ENCODE measurements around the gene WDR76.
A peak's percentile ranks its signal among the peaks of the same experiment; 100 is the strongest.

Gene WDR76

DNA sequence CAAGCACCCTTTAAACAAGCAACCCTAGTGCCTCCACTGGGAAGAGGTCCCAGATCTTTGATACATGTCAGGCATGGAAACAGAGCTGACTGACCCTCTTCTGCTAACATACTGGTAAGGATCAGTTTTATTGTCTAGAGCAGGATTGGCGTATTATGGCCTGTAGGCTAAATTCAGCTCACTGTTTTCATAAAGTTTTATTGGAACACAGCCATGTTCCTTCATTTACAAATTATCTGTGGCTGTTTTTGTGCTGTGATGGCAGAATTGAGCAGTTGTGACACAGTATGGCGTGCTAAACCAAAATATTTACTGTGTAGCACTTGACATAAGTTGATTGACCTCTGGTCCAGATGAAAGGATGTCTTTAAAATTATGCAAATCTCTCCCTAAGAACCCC is 45.0 kb downstream of the WDR76 start:
- Histone ChIP-seq H3K9me3 (ENCODE audit: insufficient read depth, low read length) (no peaks in the 10 kb centered on the region), H3K36me3 (ENCODE audit: insufficient read depth, insufficient read length, low read length) (peaks cover 13% of the 10 kb centered on the region), H3K4me3 (ENCODE audit: insufficient read length, low read depth) (no peak overlapping the region), H3K4me1 (ENCODE audit: insufficient read depth, insufficient read length) (no peaks in the 10 kb centered on the region), H3K9ac (ENCODE audit: insufficient read length, low read depth) (no peak overlapping the region), H3K27me3 (ENCODE audit: insufficient read depth, insufficient read length) (no peaks in the 10 kb centered on the region)
- no peak for TF ChIP-seq YY1 (IDR thresholded peaks at IDR 0.05; ENCODE audit: insufficient read depth, insufficient read length)
- TF ChIP-seq SUZ12 (IDR thresholded peaks at IDR 0.05; ENCODE audit: extremely low read depth, insufficient read depth, insufficient read length): no peak
- no peak for TF ChIP-seq ZNF274 (IDR thresholded peaks at IDR 0.05; ENCODE audit: low read depth, low read length)
- no peak for DNase-seq (ENCODE audit: low read depth, low spot score)

DNA sequence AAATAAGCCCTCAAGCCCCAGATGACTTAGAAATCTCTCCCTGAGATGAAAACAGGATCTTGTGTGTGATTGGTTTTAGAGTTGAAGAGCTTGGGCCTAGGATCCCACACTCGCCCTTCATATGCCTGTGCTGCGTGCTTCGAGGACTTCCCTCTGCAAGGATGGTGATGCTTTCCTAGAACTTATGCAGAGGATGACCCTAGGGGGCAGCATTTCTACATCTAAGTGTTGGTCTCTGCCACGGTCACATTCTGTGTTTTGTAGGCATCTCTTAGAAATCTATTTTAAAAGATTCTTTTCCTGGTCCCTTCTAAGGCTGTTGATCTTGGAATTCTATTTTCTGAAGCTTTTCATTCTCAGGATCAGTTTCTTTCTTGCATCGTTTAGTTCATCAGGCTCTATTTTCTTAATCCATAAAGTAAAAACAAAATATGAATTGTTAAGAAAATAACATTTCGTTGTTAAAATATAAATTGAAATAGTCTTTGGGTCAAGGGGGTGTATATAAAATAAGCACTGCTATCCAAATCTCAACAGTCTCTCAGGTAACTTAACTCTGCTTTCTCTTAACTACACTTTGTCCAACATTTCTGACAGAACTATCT is 45.7 kb downstream of the WDR76 start:
- Histone ChIP-seq H3K27me3 (ENCODE audit: insufficient read depth, insufficient read length) (no peaks in the 10 kb centered on the region), H3K4me3 (ENCODE audit: insufficient read length, low read depth) (no peak overlapping the region), H3K4me1 (ENCODE audit: insufficient read depth, insufficient read length) (no peaks in the 10 kb centered on the region), H3K9me3 (ENCODE audit: insufficient read depth, low read length) (no peaks in the 10 kb centered on the region), H3K9ac (ENCODE audit: insufficient read length, low read depth) (no peak overlapping the region), H3K36me3 (ENCODE audit: insufficient read depth, insufficient read length, low read length) (peaks cover 20% of the 10 kb centered on the region)
- TF ChIP-seq ZNF274 (IDR thresholded peaks at IDR 0.05; ENCODE audit: low read depth, low read length) (no peak), YY1 (IDR thresholded peaks at IDR 0.05; ENCODE audit: insufficient read depth, insufficient read length) (no peak), SUZ12 (IDR thresholded peaks at IDR 0.05; ENCODE audit: extremely low read depth, insufficient read depth, insufficient read length) (no peak)
- DNase-seq (ENCODE audit: low read depth, low spot score): peak; percentile 55

DNA sequence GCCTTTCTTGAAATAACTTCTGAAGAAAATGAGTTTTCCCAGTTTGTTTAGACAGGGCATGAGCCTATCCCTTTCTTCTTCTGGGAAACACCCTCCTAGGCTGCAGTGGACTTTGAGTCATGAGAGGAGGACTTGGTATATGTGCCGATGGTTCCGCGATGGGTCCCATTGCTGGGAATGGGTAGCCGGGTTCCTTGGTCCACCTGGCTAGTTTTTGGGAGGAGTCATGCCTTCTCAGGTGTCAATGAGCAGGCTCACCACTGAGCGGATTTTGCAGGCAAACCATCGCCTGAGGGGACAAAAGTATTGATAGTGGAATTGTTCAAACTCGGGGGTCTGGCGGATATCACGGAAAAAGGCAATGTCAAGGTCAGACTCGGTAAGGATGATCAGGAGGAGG is 46.8 kb downstream of the WDR76 start:
- H3K9ac ChIP-seq (ENCODE audit: insufficient read length, low read depth): no peak overlapping the region
- H3K27me3 ChIP-seq (ENCODE audit: insufficient read depth, insufficient read length): no peaks in the 10 kb centered on the region
- H3K4me3 ChIP-seq (ENCODE audit: insufficient read length, low read depth): no peak overlapping the region
- DNase-seq (ENCODE audit: low read depth, low spot score): no peak
- TF ChIP-seq YY1 (IDR thresholded peaks at IDR 0.05; ENCODE audit: insufficient read depth, insufficient read length) (no peak), ZNF274 (IDR thresholded peaks at IDR 0.05; ENCODE audit: low read depth, low read length) (no peak), SUZ12 (IDR thresholded peaks at IDR 0.05; ENCODE audit: extremely low read depth, insufficient read depth, insufficient read length) (no peak)
- H3K36me3 ChIP-seq (ENCODE audit: insufficient read depth, insufficient read length, low read length): peaks cover 20% of the 10 kb centered on the region
- no peaks in the 10 kb centered on the region for H3K4me1 ChIP-seq (ENCODE audit: insufficient read depth, insufficient read length)
- no peaks in the 10 kb centered on the region for H3K9me3 ChIP-seq (ENCODE audit: insufficient read depth, low read length)

DNA sequence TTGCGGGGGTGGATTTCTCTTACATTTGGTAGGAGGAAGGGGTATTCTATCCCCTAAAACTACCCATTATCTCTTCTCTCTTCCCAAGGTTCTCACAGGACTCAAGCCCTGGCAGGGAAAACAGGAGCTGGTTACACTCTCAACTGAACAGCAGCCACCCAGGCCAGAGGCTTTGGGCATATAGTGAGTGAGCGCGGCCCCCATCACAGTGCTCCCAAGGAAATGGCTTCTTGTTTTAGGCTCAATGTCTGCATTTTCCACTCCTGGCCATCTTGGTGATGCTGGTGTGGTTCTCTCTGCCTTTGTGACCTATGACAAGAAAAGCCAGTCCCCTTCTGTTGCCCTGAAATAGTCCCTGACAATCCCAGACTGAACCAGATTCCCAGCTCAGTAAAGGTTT is 50.1 kb downstream of the WDR76 start:
- Histone ChIP-seq H3K9me3 (ENCODE audit: insufficient read depth, low read length) (no peaks in the 10 kb centered on the region), H3K4me3 (ENCODE audit: insufficient read length, low read depth) (no peak overlapping the region), H3K9ac (ENCODE audit: insufficient read length, low read depth) (no peak overlapping the region), H3K36me3 (ENCODE audit: insufficient read depth, insufficient read length, low read length) (peaks cover 30% of the 10 kb centered on the region), H3K4me1 (ENCODE audit: insufficient read depth, insufficient read length) (peaks cover 9% of the 10 kb centered on the region), H3K27me3 (ENCODE audit: insufficient read depth, insufficient read length) (no peaks in the 10 kb centered on the region)
- no peak for DNase-seq (ENCODE audit: low read depth, low spot score)
- no peak for TF ChIP-seq YY1 (IDR thresholded peaks at IDR 0.05; ENCODE audit: insufficient read depth, insufficient read length)
- no peak for TF ChIP-seq SUZ12 (IDR thresholded peaks at IDR 0.05; ENCODE audit: extremely low read depth, insufficient read depth, insufficient read length)
- TF ChIP-seq ZNF274 (IDR thresholded peaks at IDR 0.05; ENCODE audit: low read depth, low read length): no peak

DNA sequence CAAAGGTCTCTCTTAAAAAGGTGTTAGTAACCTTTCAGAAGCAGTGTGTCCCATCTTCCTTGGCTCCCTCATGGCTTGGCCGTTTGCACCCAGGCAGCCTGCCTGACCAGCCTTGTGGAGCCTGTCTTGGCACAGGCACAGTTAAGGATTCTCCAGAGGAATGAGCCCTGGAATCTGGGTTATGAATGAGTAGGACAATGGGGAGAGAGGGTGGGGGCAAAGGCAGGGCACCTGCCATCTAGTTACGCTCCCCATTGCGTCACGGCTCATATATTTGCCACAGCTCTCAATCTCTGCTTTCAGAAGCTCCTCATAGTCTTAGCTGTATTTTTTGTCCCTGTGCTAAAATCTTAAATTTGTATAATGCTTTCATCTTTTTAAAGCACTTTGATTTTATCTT is 50.6 kb downstream of the WDR76 start:
- DNase-seq (ENCODE audit: low read depth, low spot score): no peak
- H3K4me1 ChIP-seq (ENCODE audit: insufficient read depth, insufficient read length): peaks cover 9% of the 10 kb centered on the region
- H3K36me3 ChIP-seq (ENCODE audit: insufficient read depth, insufficient read length, low read length): peaks cover 30% of the 10 kb centered on the region
- no peak overlapping the region for H3K4me3 ChIP-seq (ENCODE audit: insufficient read length, low read depth)
- no peak overlapping the region for H3K9ac ChIP-seq (ENCODE audit: insufficient read length, low read depth)
- TF ChIP-seq ZNF274 (IDR thresholded peaks at IDR 0.05; ENCODE audit: low read depth, low read length) (no peak), YY1 (IDR thresholded peaks at IDR 0.05; ENCODE audit: insufficient read depth, insufficient read length) (no peak), SUZ12 (IDR thresholded peaks at IDR 0.05; ENCODE audit: extremely low read depth, insufficient read depth, insufficient read length) (no peak)
- no peaks in the 10 kb centered on the region for H3K9me3 ChIP-seq (ENCODE audit: insufficient read depth, low read length)
- H3K27me3 ChIP-seq (ENCODE audit: insufficient read depth, insufficient read length): no peaks in the 10 kb centered on the region

DNA sequence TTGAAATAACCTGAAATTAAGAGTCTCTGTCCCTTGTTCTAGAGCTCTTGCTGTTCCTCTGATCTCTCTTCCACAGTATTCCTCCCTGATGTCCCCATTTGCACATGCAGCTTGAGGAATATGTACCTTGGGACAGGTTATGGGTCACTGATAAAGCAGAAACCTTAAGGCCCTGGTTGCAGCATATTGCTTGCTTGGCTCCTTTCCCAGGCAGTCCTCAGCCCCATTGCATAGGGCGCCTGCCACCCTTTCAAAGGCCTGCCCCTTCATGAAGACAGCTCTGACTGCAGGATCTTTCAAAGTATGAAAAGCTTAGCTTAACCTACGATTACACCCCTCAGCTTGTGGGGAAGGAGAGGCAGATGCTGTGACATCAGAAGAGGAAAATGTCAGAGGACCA is 51.6 kb downstream of the WDR76 start:
- peaks cover 9% of the 10 kb centered on the region for H3K4me1 ChIP-seq (ENCODE audit: insufficient read depth, insufficient read length)
- H3K27me3 ChIP-seq (ENCODE audit: insufficient read depth, insufficient read length): no peaks in the 10 kb centered on the region
- TF ChIP-seq SUZ12 (IDR thresholded peaks at IDR 0.05; ENCODE audit: extremely low read depth, insufficient read depth, insufficient read length): no peak
- TF ChIP-seq ZNF274 (IDR thresholded peaks at IDR 0.05; ENCODE audit: low read depth, low read length): no peak
- no peak for TF ChIP-seq YY1 (IDR thresholded peaks at IDR 0.05; ENCODE audit: insufficient read depth, insufficient read length)
- no peak overlapping the region for H3K4me3 ChIP-seq (ENCODE audit: insufficient read length, low read depth)
- no peak for DNase-seq (ENCODE audit: low read depth, low spot score)
- H3K36me3 ChIP-seq (ENCODE audit: insufficient read depth, insufficient read length, low read length): peaks cover 31% of the 10 kb centered on the region
- no peaks in the 10 kb centered on the region for H3K9me3 ChIP-seq (ENCODE audit: insufficient read depth, low read length)
- H3K9ac ChIP-seq (ENCODE audit: insufficient read length, low read depth): no peak overlapping the region

DNA sequence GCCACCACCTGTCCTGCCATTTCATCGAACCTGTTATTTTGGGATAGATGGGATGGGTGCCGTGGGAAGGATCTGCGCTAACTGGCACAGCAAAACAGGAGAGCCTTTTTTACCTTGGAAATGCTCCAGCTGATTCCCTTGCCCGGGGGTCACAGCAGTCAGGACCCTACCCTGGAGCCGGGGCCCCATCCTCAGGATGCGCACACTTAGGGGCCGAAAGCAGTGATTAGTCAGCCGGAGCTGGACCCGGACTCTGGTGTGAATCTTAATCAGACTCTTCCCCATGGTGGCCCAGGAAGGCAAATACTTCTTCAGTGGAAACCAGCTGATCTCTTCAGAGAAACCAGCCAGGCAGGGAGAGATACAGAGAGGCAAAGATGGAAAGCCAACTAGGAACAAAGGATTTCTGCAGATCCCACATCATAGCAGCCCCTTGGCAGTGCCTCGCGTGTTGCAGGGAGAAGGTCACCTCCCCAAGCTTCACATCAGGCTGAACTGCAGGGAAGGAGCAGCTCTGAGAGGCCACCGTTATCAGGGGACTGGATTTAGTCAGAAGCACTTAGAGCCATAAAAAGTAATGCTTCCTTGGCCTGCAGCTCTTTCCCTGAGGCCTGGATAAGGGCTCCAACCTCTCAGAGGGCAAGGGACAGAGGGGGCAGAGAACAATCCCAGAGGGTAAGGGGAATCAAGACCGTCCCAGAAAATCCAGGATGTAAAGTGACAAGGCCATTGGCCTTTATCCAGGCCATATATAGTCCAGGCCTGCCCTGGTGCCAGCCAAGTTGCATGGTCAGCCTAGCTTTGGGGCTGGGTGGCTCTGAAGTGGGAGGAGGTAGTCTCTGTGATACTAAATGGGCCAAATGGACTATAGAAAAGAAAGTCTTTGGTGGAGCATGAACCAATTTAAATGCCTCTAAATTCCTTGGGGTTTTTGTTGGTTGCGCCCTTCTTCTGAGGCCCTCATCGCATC is 52.9 kb downstream of the WDR76 start:
- TF ChIP-seq YY1 (IDR thresholded peaks at IDR 0.05; ENCODE audit: insufficient read depth, insufficient read length): no peak
- no peak for TF ChIP-seq SUZ12 (IDR thresholded peaks at IDR 0.05; ENCODE audit: extremely low read depth, insufficient read depth, insufficient read length)
- no peak for TF ChIP-seq ZNF274 (IDR thresholded peaks at IDR 0.05; ENCODE audit: low read depth, low read length)
- no peak overlapping the region for H3K9ac ChIP-seq (ENCODE audit: insufficient read length, low read depth)
- peaks cover 9% of the 10 kb centered on the region for H3K4me1 ChIP-seq (ENCODE audit: insufficient read depth, insufficient read length)
- peaks cover 25% of the 10 kb centered on the region for H3K36me3 ChIP-seq (ENCODE audit: insufficient read depth, insufficient read length, low read length)
- no peaks in the 10 kb centered on the region for H3K27me3 ChIP-seq (ENCODE audit: insufficient read depth, insufficient read length)
- no peak for DNase-seq (ENCODE audit: low read depth, low spot score)
- H3K4me3 ChIP-seq (ENCODE audit: insufficient read length, low read depth): no peak overlapping the region
- no peaks in the 10 kb centered on the region for H3K9me3 ChIP-seq (ENCODE audit: insufficient read depth, low read length)
